GM19328 (cell line): ENCODE results near the gene CMYA5.
"Not testable (repeated sequence)": the region's sequence is repeated elsewhere in the genome, so short reads cannot be mapped to it uniquely, and the experiment has no call there.

Source experiments
- ATAC-seq: cut with Tn5 transposase; IDR thresholded peaks from one replicate; pipeline ENCODE4 v1.9.1; 2021; ENCODE audit warnings: mild to moderate bottlenecking, moderate library complexity; ENCODE audit not compliant: unreplicated experiment

The CMYA5 gene

GRCh38 chr5:79702606-79703380 is 13.2 kb downstream of the CMYA5 start:
- no peak for ATAC-seq

DNA sequence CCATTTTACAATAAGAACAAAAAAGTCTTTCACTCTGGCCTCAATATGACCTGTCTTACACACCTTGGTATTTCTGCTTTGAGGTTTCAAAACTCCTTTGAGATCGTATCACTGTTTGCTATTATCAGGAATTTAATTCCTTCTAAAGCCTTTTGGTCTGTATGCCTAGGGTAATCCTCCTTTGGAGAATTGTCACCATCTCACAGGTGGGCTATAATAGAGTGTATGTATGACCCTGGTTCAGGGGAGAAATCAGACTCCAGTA is 13.7 kb downstream of the CMYA5 start:
- no peak for ATAC-seq

- no peak for ATAC-seq
These were observed 14.9 kb downstream of the CMYA5 start for GRCh38 chr5:79704553-79704952.

DNA sequence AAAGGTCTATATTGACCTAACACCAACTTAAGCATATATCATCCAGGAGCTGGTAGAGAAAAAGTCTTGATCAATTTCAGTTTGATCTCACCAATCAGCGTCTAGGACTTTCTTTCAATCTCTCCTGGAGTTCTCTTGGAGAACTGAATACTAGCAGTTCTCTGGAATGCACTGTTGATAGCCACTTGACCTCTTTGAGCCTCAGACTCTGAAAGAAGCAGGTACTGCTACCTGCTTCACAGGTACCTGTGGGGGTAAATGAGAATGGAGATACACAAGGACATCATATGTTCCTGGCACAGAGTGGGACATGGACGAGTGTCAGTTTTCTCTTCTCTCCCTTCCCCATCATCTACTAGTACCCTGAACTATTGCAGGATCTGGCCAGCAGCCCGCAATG is 16.0 kb downstream of the CMYA5 start:
- ATAC-seq = no peak

DNA sequence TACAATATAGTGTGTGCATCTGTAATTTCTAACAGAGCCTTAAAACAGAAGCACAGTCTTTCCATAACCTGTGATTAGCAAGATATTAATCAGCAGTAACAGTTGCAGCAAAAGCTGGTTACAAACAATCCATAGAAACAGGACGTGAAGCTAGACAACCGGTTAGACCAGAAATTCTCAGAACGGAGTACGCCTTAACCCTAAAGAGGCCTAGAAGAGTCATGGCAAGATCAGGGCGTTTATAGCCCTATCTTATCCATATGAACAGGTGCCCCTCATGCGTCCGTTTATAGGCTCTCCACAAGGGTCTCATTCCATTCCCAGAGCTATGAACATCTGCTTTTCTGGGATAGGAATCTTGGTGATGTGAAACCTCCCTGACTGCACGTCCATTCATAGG is 16.7 kb downstream of the CMYA5 start:
- not testable (repeated sequence) for ATAC-seq

- no peak for ATAC-seq
These were observed 17.9 kb downstream of the CMYA5 start for GRCh38 chr5:79707535-79707934.

DNA sequence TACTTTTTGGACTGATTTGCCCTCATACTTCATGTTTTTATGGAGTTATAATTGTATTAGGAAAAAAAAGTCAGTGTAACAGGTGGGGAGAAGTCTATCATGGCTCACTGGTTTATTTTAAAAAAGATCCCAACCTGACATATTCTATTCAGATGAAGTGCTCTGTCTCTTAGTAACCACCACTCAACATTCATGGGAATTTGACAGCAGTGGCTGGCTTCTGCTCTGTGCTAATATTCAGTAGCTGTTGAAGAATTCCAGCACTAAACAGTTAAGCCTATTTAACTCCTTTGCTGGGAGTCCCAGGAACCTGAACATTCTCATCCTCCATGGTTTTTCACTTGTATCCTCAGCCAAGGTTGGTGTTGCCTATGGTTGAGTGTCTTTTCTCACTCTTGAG is 23.1 kb downstream of the CMYA5 start:
- ATAC-seq = no peak

- ATAC-seq = no peak
These were observed 24.1 kb downstream of the CMYA5 start for GRCh38 chr5:79713727-79714126.

DNA sequence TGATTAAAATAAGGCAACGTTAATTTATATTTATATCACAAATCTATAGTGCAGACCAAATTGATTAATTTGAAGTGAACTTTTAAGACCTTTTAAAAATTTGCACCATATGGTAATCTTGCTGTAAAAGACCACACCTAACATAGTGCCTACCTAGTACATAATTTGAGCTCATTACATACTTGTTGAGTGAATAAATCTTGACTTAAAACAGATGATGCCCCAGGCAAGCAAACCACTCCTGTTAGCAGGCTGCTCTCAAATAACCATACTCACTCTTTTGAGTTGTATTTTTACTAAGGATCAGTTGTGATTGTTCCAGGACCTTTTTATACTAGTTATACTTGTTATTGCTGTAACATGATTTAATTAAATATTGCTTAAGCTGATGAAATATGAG is 27.2 kb downstream of the CMYA5 start:
- no peak for ATAC-seq

DNA sequence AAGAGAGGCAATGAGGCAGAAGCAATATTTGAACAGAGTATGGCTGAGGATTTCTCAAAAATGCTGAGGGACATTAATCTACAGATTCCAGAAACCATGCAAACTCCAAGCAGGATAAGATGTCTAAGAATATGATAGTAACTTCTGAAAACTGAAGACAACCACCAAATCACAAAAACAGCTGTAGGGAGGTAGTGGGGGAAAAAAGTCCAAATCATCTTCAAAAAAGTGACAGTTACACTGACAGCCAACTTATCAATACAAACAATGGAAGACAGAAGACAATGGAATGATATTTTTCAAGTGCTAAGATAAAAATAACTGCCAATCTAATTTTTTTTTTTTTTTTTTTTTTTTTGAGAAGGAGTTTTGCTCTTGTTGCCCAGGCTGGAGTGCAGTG is 30.5 kb downstream of the CMYA5 start:
- no peak for ATAC-seq

GRCh38 chr5:79727451-79728355 is 38.1 kb downstream of the CMYA5 start:
- ATAC-seq = no peak

DNA sequence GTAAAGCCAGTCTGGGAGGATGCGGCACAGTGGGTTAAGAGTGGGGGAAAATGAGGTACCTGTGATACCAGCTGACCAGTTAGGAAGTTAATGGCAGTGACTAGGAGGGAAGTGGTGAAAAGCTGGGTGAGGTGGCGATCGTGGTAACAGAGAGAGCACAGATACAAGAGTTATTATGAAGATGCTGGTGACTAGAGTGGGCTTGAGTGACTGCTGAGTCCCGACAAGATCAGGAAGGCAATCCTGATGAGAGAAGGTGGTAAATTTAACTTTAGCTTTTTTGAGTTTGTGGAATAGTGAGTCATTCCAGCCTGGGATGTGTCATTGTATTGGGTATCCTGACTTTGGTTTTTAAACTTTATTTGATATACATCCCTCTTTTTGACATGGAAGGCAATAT is 38.8 kb downstream of the CMYA5 start:
- ATAC-seq = no peak

DNA sequence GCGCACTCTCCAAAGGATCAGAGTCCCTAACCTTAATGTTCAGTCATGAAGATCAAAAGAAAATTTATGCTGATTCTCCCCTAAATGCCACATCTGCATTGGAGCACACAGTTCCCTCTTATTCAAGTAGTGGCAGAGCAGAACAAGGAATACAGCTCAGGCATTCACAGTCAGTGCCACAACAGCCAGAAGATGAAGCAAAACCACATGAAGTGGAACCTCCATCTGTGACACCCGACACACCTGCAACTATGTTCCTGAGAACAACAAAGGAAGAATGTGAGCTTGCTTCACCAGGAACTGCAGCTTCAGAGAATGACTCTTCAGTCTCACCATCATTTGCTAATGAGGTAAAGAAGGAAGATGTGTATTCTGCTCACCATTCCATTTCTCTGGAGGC is 40.0 kb downstream of the CMYA5 start:
- ATAC-seq = no peak

DNA sequence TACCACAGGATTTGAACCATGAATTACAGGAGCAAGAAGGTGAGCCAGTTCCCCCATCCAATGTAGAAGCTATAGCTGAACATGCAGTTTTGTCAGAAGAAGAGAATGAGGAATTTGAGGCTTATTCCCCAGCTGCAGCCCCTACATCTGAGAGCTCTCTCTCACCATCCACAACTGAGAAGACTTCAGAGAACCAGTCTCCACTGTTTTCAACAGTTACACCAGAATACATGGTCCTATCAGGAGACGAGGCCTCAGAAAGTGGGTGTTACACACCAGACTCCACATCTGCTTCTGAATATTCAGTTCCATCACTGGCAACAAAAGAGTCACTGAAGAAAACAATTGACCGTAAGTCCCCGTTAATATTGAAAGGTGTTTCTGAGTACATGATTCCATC is 40.9 kb downstream of the CMYA5 start:
- ATAC-seq = no peak

- ATAC-seq = no peak
These were observed 42.1 kb downstream of the CMYA5 start for GRCh38 chr5:79731775-79732174.

- ATAC-seq = no peak
These were observed 47.2 kb downstream of the CMYA5 start for GRCh38 chr5:79736528-79737514.

DNA sequence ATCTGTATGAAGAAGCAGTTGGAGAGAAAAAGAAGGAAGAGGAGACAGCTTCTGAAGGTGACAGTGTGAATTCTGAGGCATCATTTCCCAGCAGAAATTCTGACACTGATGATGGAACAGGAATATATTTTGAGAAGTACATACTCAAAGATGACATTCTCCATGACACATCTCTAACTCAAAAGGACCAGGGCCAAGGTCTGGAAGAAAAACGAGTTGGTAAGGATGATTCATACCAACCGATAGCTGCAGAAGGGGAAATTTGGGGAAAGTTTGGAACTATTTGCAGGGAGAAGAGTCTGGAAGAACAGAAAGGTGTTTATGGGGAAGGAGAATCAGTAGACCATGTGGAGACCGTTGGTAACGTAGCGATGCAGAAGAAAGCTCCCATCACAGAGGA is 48.7 kb downstream of the CMYA5 start:
- ATAC-seq = no peak

DNA sequence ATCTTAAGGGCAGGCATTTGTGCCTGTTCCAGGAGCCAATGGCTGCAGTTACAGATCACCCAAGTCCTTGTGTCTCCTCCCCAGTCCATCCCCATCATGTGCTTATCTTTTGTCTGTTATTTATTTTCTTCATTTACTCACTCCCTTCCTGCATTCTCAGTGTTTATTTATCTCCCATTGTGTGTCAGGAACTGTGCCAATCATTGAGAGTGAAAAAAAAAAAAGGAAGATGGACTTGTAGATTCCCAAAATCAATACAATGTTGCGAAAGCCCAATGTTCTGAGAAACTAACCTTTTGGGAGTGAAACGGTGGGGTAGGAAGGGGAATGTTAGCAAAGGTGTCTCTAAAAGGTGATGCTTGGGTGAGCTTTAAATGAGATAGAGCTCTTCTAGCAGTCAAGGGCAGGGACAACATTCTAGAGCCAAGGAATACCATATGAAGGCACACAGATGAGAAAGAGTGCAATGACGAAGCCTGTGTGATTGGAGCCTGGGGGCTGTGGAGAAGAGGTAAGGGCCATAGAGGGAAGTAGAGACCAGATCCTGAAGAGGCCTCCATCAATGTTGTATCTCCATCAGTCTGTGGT is 53.0 kb downstream of the CMYA5 start:
- no peak for ATAC-seq

DNA sequence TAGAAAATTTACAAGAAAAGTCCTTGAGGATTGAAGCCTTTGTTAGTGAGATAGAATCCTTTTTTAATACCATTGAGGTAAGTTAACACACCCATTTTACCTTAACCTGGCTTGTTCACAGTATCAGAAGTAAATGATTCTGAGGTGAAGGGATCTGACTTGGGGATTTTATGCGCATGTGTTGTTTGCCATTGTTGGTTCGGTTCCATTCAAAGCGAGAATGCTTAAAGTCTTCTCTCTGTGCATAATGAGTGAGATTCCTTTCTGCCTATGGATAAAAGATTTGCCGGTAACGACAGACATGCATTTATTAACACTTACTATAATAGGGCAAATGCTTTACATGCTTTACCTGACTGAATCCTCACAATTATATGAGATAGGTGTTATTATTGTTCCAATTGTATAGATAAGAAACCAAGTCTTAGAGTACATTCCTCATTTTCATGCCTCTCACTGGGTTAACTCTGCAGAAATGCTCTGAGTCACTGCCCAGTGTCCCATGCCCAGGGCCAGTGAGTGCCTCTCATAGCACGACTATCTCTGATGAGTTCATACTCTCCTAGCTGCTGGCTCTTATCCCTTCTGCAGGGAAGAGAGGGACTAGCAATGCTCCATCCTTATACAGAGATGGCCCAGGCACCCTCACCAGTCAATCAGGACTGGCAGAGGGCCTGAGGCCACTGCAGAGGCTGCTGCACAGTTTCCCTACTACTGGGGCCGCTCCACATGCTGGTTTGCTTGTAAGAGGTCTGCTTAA is 54.4 kb downstream of the CMYA5 start:
- no peak for ATAC-seq

DNA sequence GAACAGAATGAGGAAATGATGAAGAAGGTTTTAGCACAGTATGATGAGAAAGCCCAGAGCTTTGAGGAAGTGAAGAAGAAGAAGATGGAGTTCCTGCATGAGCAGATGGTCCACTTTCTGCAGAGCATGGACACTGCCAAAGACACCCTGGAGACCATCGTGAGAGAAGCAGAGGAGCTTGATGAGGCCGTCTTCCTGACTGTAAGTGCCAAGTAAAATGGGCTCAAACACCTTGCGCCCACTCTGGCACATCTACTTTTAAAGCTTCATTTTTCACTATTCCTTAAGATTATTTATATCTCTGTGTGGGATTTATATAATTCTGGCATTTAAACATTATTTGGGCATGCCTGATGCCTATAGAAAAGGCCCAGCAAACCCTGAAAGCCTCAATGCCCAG is 55.6 kb downstream of the CMYA5 start:
- ATAC-seq = no peak
